HG03139 (cell line): ENCODE data around the gene HPS3.
"Not testable (repeated sequence)": the region's sequence is repeated elsewhere in the genome, so short reads cannot be mapped to it uniquely, and the experiment has no call there.

Experiments used
- ATAC-seq: cut with Tn5 transposase; IDR thresholded peaks from one replicate; pipeline ENCODE4 v1.9.1; 2021; ENCODE audit not compliant: unreplicated experiment

The HPS3 gene

GRCh38 chr3:149181182-149181581, 51.7 kb downstream of the HPS3 start:
- no peak for ATAC-seq

GRCh38 chr3:149186219-149186618, 56.8 kb downstream of the HPS3 start:
- ATAC-seq, result no peak

- ATAC-seq, result no peak
Measured at GRCh38 chr3:149186721-149187120, 57.3 kb downstream of the HPS3 start.

- ATAC-seq, result no peak
Measured at GRCh38 chr3:149188494-149188893, 59.1 kb downstream of the HPS3 start.

GRCh38 chr3:149195221-149195620, 65.8 kb downstream of the HPS3 start:
- no peak for ATAC-seq

GRCh38 chr3:149196805-149197592, 67.6 kb downstream of the HPS3 start:
- not testable (repeated sequence) for ATAC-seq

GRCh38 chr3:149197669-149198068, 68.2 kb downstream of the HPS3 start:
- ATAC-seq, result no peak

GRCh38 chr3:149198611-149199010, 69.2 kb downstream of the HPS3 start:
- ATAC-seq, result no peak

- ATAC-seq, result no peak
Measured at GRCh38 chr3:149199474-149199873, 70.0 kb downstream of the HPS3 start.

GRCh38 chr3:149203758-149204157, 74.3 kb downstream of the HPS3 start:
- peak; percentile 99 for ATAC-seq

- ATAC-seq, result no peak
Measured at GRCh38 chr3:149204390-149204991, 75.1 kb downstream of the HPS3 start.

GRCh38 chr3:149207475-149207874, 78.0 kb downstream of the HPS3 start:
- no peak for ATAC-seq

GRCh38 chr3:149209431-149209830, 80.0 kb downstream of the HPS3 start:
- ATAC-seq, result no peak

- ATAC-seq, result no peak
Measured at GRCh38 chr3:149212386-149212785, 82.9 kb downstream of the HPS3 start.

- ATAC-seq, result no peak
Measured at GRCh38 chr3:149214702-149215101, 85.3 kb downstream of the HPS3 start.

GRCh38 chr3:149215515-149215914, 86.1 kb downstream of the HPS3 start:
- no peak for ATAC-seq

GRCh38 chr3:149216193-149216869, 86.9 kb downstream of the HPS3 start:
- no peak for ATAC-seq

- ATAC-seq, result no peak
Measured at GRCh38 chr3:149217347-149217746, 87.9 kb downstream of the HPS3 start.

- not testable (repeated sequence) for ATAC-seq
Measured at GRCh38 chr3:149219380-149220121, 90.1 kb downstream of the HPS3 start.

- ATAC-seq, result no peak
Measured at GRCh38 chr3:149221783-149222517, 92.5 kb downstream of the HPS3 start, which contains the start of gene CP. Gene CP (minus strand): TSS chr3:149221829. CDS start chr3:149221792, 37 bp downstream.
